Right lobe of liver (tissue), 6 donors: ENCODE results near the gene NRP2. TPM values are rescaled to one million over a fixed set of nuclear protein-coding genes. Genes with fewer than 3 reads are reported as not detected.

Source experiments
- ATAC-seq, 4 donors: fragments of 200-7000 bp; cut with Tn5 transposase; one replicate each; pipeline ENCODE4 v1.9.1; 2020; ENCODE audit warnings: mild to moderate bottlenecking in 4 of 4, moderate library complexity in 4 of 4
- DNase-seq, 3 donors: peaks; one replicate each; pipeline ENCODE4 v3.0.0-alpha.2; 2020
- H3K27ac ChIP-seq, 3 donors: fragments of 200-600 bp; one replicate each; pipeline ENCODE4 v1.8.0; 2022
- H3K27me3 ChIP-seq, 2 donors: fragments of 200-600 bp; one replicate each; pipeline ENCODE4 v1.8.0; 2022
- H3K36me3 ChIP-seq, 4 donors: fragments of 200-600 bp; sonication (generic) in 1 of 4; one replicate each; pipeline versions ENCODE4 v1.5.1 to v1.8.0; 2017 to 2022; ENCODE audit warnings: control low read depth in 1 of 4
- H3K4me1 ChIP-seq, 4 donors: fragments of 200-600 bp; sonication (generic) in 1 of 4; one replicate each; pipeline versions ENCODE4 v1.5.1 to v1.8.0; 2017 to 2022; ENCODE audit warnings: control low read depth in 1 of 4
- H3K4me3 ChIP-seq, 3 donors: fragments of 200-600 bp; one replicate each; pipeline ENCODE4 v1.8.0; 2022
- H3K9me3 ChIP-seq, 4 donors: fragments of 200-600 bp; sonication (generic) in 1 of 4; one replicate each; pipeline versions ENCODE4 v1.5.1 to v1.8.0; 2017 to 2022; ENCODE audit warnings: control low read depth in 1 of 4
- POLR2A ChIP-seq: fragments of 450-650 bp; IDR thresholded peaks from one replicate; pipeline ENCODE4 v1.6.1; 2017; ENCODE audit warnings: antibody characterized with exemption, mild to moderate bottlenecking
- WGBS: methylation state at CpG from one replicate; pipeline ENCODE4 v1.1.6; 2018; ENCODE audit warnings: low coverage, low lambda C conversion rate; ENCODE audit not compliant: insufficient coverage; ENCODE audit errors: missing lambda C conversion rate; 5-methylcytosine and 5-hydroxymethylcytosine counted together
- intact Hi-C, 2 donors: fragments of 100-400 bp; cut with DNase I; formaldehyde crosslinking; loops; one replicate each; pipeline versions ENCODE4 v1.11.2 to v1.14.1; 2022
- total RNA-seq, 6 experiments: library from RNA; depleted of rRNA in 2 of 6; stranded (reverse); fragments of >200 nt in 2 of 6; fragmentation: NEBNext Ultra II Directional in 3 of 6; extraction: Animal tissue kit (Norgen Biotek cat#: 25700) in 3 of 6; gene quantifications; one replicate each; pipeline versions ENCODE4 v1.1.0 to v1.2.4, GENCODE V29; 2016 to 2023
- TF ChIP-seq, protein P1 (sequence below), 4 donors: fragments of 200-600 bp in 3 of 4; fragments of 450-650 bp in 1 of 4; IDR thresholded peaks; one replicate each; pipeline versions ENCODE4 v1.5.1 to v1.8.0; 2016 to 2022; ENCODE audit warnings: antibody characterized with exemption in 4 of 4, mild to moderate bottlenecking in 2 of 4
- donor health status: DM: no; HTN: yes; CAD: no.
- donor health status: DM: no; HTN: no; CAD: no.
- donor health status: DM: no; HTN: no; CAD: no.
- donor health status: DM: no; HTN: yes; CAD: no.
- donor health status: DM: no; HTN: yes; CAD: no.

NRP2 gene
- total RNA-seq, 6 experiments from 2014 or later, result 5.5 to 23.7 (median 8.6) TPM

GRCh38 chr2:205637779-205638503, 44.4 kb upstream of the NRP2 start:
- TF ChIP-seq POLR2A, result no peak
- no peak overlapping the region for H3K4me3 ChIP-seq
- intact Hi-C loops, result no loop called here
- peaks cover 0 to 4% (median 0%) of the 10 kb centered on the region in 4 donors for H3K9me3 ChIP-seq
- ATAC-seq, result no peak
- H3K36me3 ChIP-seq, result no peaks in the 10 kb centered on the region
- 58% methylated on average over 6 of the region's 6 CpGs for WGBS
- H3K27me3 ChIP-seq, result no peaks in the 10 kb centered on the region
- H3K27ac ChIP-seq, result no peak overlapping the region
- no peaks in the 10 kb centered on the region for H3K4me1 ChIP-seq
- DNase-seq, result no peak

DNA sequence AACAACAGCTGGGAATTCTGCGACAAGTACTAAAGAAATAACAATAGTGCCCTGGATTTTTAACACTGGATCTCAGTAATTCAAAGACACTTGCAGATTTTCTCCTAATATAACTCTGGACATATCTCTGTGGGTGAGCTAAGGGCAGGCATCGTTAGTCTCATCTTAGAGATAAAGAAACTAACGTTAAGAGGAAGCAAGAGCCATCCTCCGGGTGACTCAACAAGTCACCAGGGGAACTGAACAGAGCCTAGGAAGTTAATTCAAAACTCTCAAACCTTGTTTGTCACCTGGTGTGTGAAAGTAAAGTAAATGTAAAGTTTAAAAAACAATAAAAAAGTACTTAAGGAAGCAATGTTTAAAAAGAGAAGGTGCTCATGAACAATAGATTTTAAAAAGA, 41.6 kb upstream of the NRP2 start:
- DNase-seq (no peak), ATAC-seq (no peak)
- peaks cover 0 to 4% (median 0%) of the 10 kb centered on the region in 4 donors for H3K9me3 ChIP-seq
- intact Hi-C loops, result no loop called here
- no peak overlapping the region for H3K4me3 ChIP-seq
- 50% methylated on average over 4 of the region's 4 CpGs for WGBS
- no peaks in the 10 kb centered on the region for H3K4me1 ChIP-seq
- H3K27ac ChIP-seq, result no peak overlapping the region
- H3K36me3 ChIP-seq, result no peaks in the 10 kb centered on the region
- TF ChIP-seq, protein P1, sequence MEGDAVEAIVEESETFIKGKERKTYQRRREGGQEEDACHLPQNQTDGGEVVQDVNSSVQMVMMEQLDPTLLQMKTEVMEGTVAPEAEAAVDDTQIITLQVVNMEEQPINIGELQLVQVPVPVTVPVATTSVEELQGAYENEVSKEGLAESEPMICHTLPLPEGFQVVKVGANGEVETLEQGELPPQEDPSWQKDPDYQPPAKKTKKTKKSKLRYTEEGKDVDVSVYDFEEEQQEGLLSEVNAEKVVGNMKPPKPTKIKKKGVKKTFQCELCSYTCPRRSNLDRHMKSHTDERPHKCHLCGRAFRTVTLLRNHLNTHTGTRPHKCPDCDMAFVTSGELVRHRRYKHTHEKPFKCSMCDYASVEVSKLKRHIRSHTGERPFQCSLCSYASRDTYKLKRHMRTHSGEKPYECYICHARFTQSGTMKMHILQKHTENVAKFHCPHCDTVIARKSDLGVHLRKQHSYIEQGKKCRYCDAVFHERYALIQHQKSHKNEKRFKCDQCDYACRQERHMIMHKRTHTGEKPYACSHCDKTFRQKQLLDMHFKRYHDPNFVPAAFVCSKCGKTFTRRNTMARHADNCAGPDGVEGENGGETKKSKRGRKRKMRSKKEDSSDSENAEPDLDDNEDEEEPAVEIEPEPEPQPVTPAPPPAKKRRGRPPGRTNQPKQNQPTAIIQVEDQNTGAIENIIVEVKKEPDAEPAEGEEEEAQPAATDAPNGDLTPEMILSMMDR (IDR thresholded peaks at IDR 0.05), result no peak
- no peak for TF ChIP-seq POLR2A
- no peaks in the 10 kb centered on the region for H3K27me3 ChIP-seq

DNA sequence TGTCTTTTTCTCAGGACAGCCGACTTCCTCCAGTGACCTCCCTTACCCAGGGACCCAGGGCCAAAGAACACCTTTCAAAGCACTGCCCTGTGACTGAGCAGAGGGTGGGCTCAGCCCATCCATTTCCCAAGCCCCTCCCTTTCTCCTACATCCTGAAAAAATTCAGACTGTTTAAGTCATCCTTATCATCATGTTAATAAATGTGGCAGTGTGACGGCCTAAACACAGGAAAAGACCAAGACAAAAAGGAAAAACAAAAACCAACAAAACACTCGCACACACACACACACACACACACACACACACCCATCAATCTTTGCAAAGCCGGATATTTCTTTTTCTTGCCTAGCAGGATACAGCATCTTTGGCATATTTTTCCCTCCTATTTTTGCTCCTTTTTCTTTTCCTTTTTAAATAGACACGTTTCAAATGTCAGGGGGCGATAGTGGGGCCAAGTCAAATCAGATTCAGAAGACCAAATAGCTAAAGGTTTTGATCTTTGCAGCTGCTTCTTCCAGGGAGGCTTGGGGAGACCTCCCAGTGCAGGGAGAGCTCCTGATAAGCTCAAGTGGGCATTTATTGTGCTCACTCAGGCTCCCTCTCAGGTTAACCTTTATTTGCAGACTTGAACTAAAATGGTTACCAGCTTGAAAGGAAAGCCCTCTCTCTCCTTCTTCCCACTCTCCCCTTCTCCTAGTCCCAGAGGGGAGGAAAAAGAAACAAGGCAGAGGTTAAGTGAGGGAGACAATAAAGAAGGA, 39.5 kb upstream of the NRP2 start:
- intact Hi-C loops, result no loop called here
- 34% methylated on average over 5 of the region's 6 CpGs for WGBS
- TF ChIP-seq, protein P1 (IDR thresholded peaks at IDR 0.05), result no peak
- no peak for TF ChIP-seq POLR2A
- DNase-seq, result no peak
- peak; percentile 35 to 77 (median 63) for ATAC-seq
- Histone ChIP-seq H3K36me3 (no peaks in the 10 kb centered on the region), H3K27ac (no peak overlapping the region), H3K27me3 (no peaks in the 10 kb centered on the region), H3K4me3 (no peak overlapping the region), H3K4me1 (no peaks in the 10 kb centered on the region), H3K9me3 (peaks cover 0 to 4% (median 0%) of the 10 kb centered on the region in 4 donors)

DNA sequence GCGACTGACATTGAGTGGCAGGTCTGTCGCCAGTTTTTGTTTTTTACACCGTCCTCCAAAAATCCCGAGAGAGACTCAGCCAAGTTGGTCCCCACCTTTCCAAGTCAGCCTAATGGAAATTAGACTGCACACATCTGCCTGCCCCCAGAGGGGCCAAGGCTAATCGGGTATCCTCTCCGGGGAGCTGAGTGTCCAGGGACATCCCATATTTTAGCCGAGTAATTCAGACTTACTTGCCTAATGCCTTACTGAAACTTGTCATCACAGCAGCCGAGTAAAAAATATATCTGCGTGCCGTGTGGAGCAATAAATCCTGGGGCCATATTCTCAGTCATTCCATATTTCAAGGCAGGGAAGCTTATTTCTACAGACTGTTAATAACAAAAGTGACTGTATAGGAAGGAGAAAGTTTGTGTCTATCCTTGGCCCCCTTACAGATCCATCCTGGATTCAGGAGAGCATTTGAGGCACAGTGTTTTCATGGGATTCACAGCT, 38.9 kb upstream of the NRP2 start:
- Histone ChIP-seq H3K36me3 (no peaks in the 10 kb centered on the region), H3K27me3 (no peaks in the 10 kb centered on the region), H3K4me3 (no peak overlapping the region), H3K9me3 (peaks cover 0 to 4% (median 0%) of the 10 kb centered on the region in 4 donors), H3K4me1 (no peaks in the 10 kb centered on the region), H3K27ac (no peak overlapping the region)
- 77% methylated on average over 6 of the region's 10 CpGs for WGBS
- no peak for TF ChIP-seq POLR2A
- TF ChIP-seq, protein P1 (IDR thresholded peaks at IDR 0.05), result no peak
- DNase-seq, result no peak
- intact Hi-C loops, result no loop called here
- no peak for ATAC-seq

DNA sequence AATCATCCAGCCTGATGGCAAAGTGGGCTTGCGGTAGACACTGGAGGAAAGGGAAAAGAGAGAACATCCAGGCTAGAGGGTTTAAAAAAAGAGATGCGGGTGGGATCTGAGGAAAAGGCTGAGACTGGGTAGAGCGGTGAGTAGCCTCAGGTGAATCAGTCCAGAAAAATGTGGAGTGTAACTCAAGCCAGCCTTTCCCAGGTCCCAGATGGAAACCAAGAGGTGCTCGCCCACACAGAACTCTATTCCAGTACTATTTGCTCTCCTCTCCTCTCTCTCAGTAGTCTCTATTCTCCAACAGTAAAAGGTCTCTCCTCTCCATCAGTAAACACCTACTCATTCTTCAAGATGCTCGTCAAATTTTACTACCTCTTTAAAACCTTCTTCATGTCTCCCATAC, 38.3 kb upstream of the NRP2 start:
- Histone ChIP-seq H3K9me3 (peaks cover 0 to 4% (median 0%) of the 10 kb centered on the region in 4 donors), H3K36me3 (no peaks in the 10 kb centered on the region), H3K4me3 (no peak overlapping the region), H3K27me3 (no peaks in the 10 kb centered on the region), H3K4me1 (no peaks in the 10 kb centered on the region), H3K27ac (no peak overlapping the region)
- TF ChIP-seq POLR2A, result no peak
- TF ChIP-seq, protein P1 (IDR thresholded peaks at IDR 0.05), result no peak
- DNase-seq (no peak), ATAC-seq (no peak)
- intact Hi-C loops, result no loop called here
- WGBS, result 90% methylated on average over 4 of the region's 5 CpGs
